Measurements from ENCODE around the gene ZNF429.

The ZNF429 gene

DNA sequence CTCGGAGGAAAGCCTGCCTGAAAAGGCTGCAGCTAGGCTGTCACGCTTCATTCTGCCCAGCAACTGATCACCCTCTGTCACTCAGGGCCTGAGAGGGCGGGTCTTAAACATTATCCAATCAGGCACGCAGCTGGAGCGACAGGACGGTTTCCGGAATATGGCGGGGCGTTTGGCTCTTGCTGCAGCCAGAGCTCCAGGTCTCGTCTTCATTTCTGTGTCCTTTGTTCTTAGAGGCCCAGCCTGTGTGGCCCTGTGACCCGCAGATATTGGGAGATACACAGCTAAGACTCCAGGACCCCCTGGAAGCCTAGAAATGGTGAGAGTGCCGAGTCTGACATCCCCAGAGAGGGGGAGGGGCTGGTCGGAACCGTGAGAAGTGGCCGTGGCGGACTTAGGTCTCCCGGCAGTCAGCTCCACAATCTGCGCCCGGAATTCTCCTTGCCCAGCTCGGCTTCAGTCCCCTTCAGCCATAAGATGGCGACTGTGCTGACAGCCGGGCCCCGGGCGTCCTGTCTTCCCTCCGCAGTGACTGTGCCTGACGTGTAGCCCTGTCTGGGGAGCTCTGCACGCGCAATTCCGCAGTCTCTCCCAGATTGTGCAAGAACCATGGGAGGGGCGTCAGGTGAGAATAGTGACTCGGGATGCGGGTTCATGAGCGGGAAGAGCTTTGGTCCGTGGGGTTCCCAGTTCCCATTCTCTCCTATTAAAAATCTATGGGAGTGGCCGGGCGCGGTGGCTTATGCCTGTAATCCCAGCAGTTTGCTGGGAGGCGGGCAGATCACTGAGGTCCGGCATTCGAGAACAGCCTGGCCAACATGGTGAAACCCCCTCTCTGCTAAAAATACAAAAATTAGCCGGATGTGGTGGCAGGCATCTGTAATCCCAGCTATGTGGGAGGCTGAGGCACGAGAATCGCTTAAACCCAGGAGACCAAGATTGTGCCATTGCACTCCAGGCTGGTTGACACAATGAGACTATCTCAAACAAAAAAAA is at the start of gene ZNF429:
Gene ZNF429 (plus strand): TSS at position 144 of the 993 bp plus-strand sequence. CDS start 170 bp downstream, at position 314.
- TF ChIP-seq GATA2 (IDR thresholded peaks at IDR 0.05; ENCODE audit: low read depth, low read length) (no peak), GATA3 (IDR thresholded peaks at IDR 0.05; ENCODE audit: low read depth, low read length) (no peak)

DNA sequence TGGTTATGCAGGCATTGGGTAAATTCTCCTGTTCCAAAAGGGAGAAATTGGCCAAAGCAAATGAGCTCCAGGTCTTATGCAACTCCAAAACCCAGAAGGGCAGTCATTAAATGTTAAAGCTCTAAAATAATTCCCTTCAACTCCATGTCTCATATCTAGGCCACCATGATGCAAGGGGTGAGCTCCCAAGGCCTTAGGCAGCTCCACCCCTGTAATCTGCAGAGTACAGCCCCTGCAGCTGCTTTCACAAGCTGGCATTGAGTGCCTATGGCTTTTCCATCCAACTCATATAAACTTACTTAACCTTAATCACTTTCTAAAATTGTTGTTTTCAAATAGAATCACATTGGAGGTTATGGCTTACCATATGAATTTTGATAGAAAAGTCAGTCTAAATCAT is 44.7 kb upstream of the ZNF429 start:
- no peak for TF ChIP-seq GATA3 (IDR thresholded peaks at IDR 0.05; ENCODE audit: low read depth, low read length)
- no peak for TF ChIP-seq GATA2 (IDR thresholded peaks at IDR 0.05; ENCODE audit: low read depth, low read length)

- no peak for TF ChIP-seq GATA3 (IDR thresholded peaks at IDR 0.05; ENCODE audit: low read depth, low read length)
- no peak for TF ChIP-seq GATA2 (IDR thresholded peaks at IDR 0.05; ENCODE audit: low read depth, low read length)
Measured at GRCh38 chr19:21462540-21462939, 42.9 kb upstream of the ZNF429 start.

GRCh38 chr19:21463449-21464105 is 41.8 kb upstream of the ZNF429 start:
- TF ChIP-seq GATA2 (IDR thresholded peaks at IDR 0.05; ENCODE audit: low read depth, low read length) (no peak), GATA3 (IDR thresholded peaks at IDR 0.05; ENCODE audit: low read depth, low read length) (no peak)

DNA sequence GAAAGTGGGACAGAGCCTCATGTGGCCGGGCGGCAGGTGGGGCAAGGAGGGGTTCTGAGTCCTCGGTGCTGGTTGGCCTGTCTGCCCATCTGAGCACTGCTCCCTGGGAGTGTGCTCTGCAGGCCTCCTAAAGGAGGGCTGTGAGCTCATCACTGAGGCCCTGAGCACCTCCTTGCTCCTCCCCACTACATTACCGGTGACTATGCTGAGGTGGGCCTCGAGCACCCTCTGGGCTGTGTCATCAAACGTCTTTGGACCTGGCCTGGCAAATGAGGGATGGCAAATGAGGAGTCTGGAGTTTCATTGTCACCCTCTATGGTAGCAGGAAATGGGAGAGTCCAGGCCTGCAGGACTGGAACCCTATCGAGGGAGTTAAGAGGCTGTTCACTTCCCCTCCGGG is 38.8 kb upstream of the ZNF429 start:
- TF ChIP-seq GATA2 (IDR thresholded peaks at IDR 0.05; ENCODE audit: low read depth, low read length), result no peak
- TF ChIP-seq GATA3 (IDR thresholded peaks at IDR 0.05; ENCODE audit: low read depth, low read length), result no peak

- no peak for TF ChIP-seq GATA2 (IDR thresholded peaks at IDR 0.05; ENCODE audit: low read depth, low read length)
- TF ChIP-seq GATA3 (IDR thresholded peaks at IDR 0.05; ENCODE audit: low read depth, low read length), result no peak
Measured at GRCh38 chr19:21468791-21469190, 36.6 kb upstream of the ZNF429 start.

DNA sequence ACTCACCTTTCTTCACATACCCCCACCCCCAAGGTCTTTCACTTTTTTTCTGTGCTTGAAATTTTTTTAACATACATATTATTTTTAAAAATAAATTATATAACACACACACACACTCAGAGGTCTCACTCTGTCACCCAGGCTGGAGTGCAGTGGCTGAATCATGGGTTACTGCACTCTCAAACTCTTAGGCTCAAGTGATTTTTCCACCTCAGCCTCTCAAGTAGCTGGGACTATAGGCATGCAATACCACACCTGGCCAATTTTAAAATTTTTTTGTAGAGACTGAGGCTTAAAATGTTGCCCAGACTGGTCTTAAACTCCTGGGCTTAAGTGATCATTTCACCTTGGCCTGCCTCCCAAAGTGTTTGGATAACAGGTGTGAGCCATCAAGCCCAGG is 32.9 kb upstream of the ZNF429 start:
- TF ChIP-seq GATA3 (IDR thresholded peaks at IDR 0.05; ENCODE audit: low read depth, low read length) (no peak), GATA2 (IDR thresholded peaks at IDR 0.05; ENCODE audit: low read depth, low read length) (no peak)

DNA sequence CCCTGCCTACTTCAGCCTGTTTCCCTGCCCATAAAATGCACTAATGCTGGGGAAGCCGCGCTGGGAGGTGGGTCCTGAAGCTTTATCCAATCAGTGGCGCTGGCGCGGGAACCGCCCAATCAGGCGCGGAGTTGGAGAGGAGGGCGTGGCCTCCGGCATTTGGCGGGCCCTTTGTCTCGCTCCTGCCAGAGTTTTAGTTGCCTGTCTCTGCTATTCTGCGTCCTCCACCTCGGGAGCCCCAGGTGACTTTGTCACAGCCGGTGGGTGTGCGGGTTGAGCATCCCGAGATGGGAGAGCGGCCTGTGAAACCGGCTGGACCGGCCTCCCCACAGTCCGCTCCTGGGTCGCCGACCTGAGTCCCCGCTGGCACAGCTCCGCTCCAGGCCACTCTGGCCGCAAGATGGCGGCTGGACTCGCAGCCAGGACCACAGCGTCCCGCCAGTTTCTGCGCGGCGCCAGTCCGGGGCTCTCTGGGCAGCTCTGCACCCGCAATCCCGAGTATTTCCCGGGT is 30.7 kb upstream of the ZNF429 start:
- TF ChIP-seq GATA3 (IDR thresholded peaks at IDR 0.05; ENCODE audit: low read depth, low read length) (no peak), GATA2 (IDR thresholded peaks at IDR 0.05; ENCODE audit: low read depth, low read length) (no peak)

GRCh38 chr19:21482863-21483276 is 22.5 kb upstream of the ZNF429 start:
- TF ChIP-seq GATA2 (IDR thresholded peaks at IDR 0.05; ENCODE audit: low read depth, low read length), result no peak
- no peak for TF ChIP-seq GATA3 (IDR thresholded peaks at IDR 0.05; ENCODE audit: low read depth, low read length)

GRCh38 chr19:21483589-21484170 is 21.7 kb upstream of the ZNF429 start:
- TF ChIP-seq GATA3 (IDR thresholded peaks at IDR 0.05; ENCODE audit: low read depth, low read length) (no peak), GATA2 (IDR thresholded peaks at IDR 0.05; ENCODE audit: low read depth, low read length) (no peak)

DNA sequence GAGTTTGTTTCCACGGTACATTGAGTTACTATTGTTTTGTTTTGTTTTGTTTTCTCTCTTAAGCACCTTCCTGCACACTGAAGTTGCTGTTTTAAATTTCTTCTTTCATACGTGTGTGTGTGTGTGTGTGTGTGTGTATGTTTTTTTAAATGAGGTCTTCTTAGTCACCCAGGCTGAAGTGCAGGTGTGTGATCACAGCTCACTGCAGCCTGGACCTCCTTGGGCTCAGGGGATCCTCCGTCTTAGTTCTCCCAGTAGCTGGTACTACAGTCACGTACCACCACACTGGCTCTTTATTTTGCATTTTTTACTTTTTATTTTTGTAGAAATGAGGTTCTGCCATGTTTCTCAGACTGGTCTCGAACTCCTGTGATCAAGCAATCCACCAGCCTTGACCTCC is 20.8 kb upstream of the ZNF429 start:
- TF ChIP-seq GATA3 (IDR thresholded peaks at IDR 0.05; ENCODE audit: low read depth, low read length) (no peak), GATA2 (IDR thresholded peaks at IDR 0.05; ENCODE audit: low read depth, low read length) (no peak)

DNA sequence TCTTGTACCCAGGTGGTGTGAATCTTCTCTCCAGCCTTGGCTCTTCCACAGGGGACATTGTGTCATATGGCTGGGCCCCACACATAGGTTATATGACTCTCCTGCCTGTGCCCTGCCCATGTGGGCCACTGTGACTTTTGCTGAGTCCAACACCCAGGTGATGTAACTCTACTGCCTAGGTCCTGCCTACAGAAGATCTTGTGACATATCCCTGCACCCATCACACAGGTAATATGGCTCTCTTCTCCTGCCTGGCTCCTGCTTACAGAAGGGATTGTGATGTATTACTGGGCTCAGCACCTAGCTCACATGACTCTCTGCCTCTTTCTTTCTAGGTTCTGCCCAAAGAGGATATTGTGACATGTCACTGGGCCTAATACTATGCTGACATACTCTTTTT is 19.5 kb upstream of the ZNF429 start:
- no peak for TF ChIP-seq GATA3 (IDR thresholded peaks at IDR 0.05; ENCODE audit: low read depth, low read length)
- TF ChIP-seq GATA2 (IDR thresholded peaks at IDR 0.05; ENCODE audit: low read depth, low read length), result no peak

DNA sequence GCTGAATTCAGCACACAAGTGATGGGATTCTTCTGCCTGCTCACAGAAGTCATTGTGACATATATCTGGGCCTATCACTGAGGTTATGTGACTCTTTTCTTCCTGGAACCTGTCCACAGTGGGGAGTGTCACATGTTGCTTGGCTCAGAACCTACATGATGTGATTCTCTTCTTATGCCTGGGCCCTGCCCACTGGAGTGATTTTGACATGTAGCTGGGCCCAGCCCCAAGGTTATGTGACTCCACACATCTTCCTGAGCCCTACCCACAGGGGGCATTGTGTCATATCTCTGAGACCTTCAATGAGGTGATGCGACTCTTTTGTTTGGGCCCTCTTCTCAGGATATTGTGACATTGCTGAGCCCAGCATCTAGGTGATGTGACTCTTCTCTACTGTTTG is 17.4 kb upstream of the ZNF429 start:
- TF ChIP-seq GATA2 (IDR thresholded peaks at IDR 0.05; ENCODE audit: low read depth, low read length), result no peak
- TF ChIP-seq GATA3 (IDR thresholded peaks at IDR 0.05; ENCODE audit: low read depth, low read length), result no peak

- no peak for TF ChIP-seq GATA2 (IDR thresholded peaks at IDR 0.05; ENCODE audit: low read depth, low read length)
- no peak for TF ChIP-seq GATA3 (IDR thresholded peaks at IDR 0.05; ENCODE audit: low read depth, low read length)
Measured at GRCh38 chr19:21491146-21491545, 14.3 kb upstream of the ZNF429 start.
